Stimulated activated CD8-positive, alpha-beta memory T cell treated with anti-CD3 and anti-CD28 coated beads, Interleukin-2, amount 100 ng/mL, for 48 hours (primary cell): ENCODE measurements around the gene TMEM192.
"Not testable (repeated sequence)": the region's sequence is repeated elsewhere in the genome, so short reads cannot be mapped to it uniquely, and the experiment has no call there.

Experiments used
- DNase-seq, 2 donors: peaks; one replicate each; pipeline ENCODE4 v3.0.0-alpha.2; 2020; ENCODE audit warnings: low read depth in 2 of 2

TMEM192 gene

GRCh38 chr4:165092187-165092586 lies 20.5 kb downstream of the TMEM192 start:
- DNase-seq = not testable (repeated sequence)

- DNase-seq = no peak
Measured at GRCh38 chr4:165088366-165088765, 24.3 kb downstream of the TMEM192 start.

GRCh38 chr4:165085946-165086345 lies 26.7 kb downstream of the TMEM192 start:
- DNase-seq = no peak

GRCh38 chr4:165084787-165085186 lies 27.9 kb downstream of the TMEM192 start:
- DNase-seq = not testable (repeated sequence)

- no peak for DNase-seq
Measured at GRCh38 chr4:165079476-165079875, 33.2 kb downstream of the TMEM192 start.

GRCh38 chr4:165077034-165077578 lies 35.6 kb downstream of the TMEM192 start:
- DNase-seq = no peak

- DNase-seq = not testable (repeated sequence)
Measured at GRCh38 chr4:165073346-165073745, 39.3 kb downstream of the TMEM192 start.

- DNase-seq = no peak
Measured at GRCh38 chr4:165070560-165070959, 42.1 kb downstream of the TMEM192 start.

GRCh38 chr4:165060938-165061337 lies 51.7 kb downstream of the TMEM192 start:
- DNase-seq = no peak

GRCh38 chr4:165059386-165059785 lies 53.3 kb downstream of the TMEM192 start:
- DNase-seq = no peak

- DNase-seq = no peak
Measured at GRCh38 chr4:165058666-165059065, 54.0 kb downstream of the TMEM192 start.

GRCh38 chr4:165055601-165056000 lies 57.1 kb downstream of the TMEM192 start:
- no peak for DNase-seq

GRCh38 chr4:165053645-165054044 lies 59.0 kb downstream of the TMEM192 start, which contains the start of gene TRIM75:
Gene TRIM75 (plus strand): TSS chr4:165053866. CDS start chr4:165059148, 5,282 bp downstream.
- no peak for DNase-seq

GRCh38 chr4:165052627-165053026 lies 60.0 kb downstream of the TMEM192 start:
- no peak for DNase-seq

GRCh38 chr4:165048170-165048569 lies 64.5 kb downstream of the TMEM192 start:
- DNase-seq = no peak

- no peak for DNase-seq
Measured at GRCh38 chr4:165031436-165032211, 81.0 kb downstream of the TMEM192 start, which contains the start of gene TRIM60. Gene TRIM60 (plus strand): TSS chr4:165031999. CDS start chr4:165040073, 8,074 bp downstream.

- DNase-seq = no peak
Measured at GRCh38 chr4:165027762-165028402, 84.8 kb downstream of the TMEM192 start.

- DNase-seq = not testable (repeated sequence)
Measured at GRCh38 chr4:165025782-165026181, 86.9 kb downstream of the TMEM192 start.
